Panc1 (cell line): ENCODE measurements around the gene WDR35. TPM values are rescaled to one million over a fixed set of nuclear protein-coding genes. Genes with fewer than 3 reads are reported as not detected.
A peak's percentile ranks its signal among the peaks of the same experiment; 100 is the strongest.

Experiments
- ATAC-seq: fragments of 200-7000 bp; cut with Tn5 transposase; 2 replicates; pipeline ENCODE4 v1.9.1; 2020; ENCODE audit warnings: mild to moderate bottlenecking, moderate library complexity
- BruUV-seq: library from RNA; stranded (reverse); fragments of 400-500 nt; replicated peaks from 2 replicates; lab custom pipeline; 2021; lab: Mats Ljungman, UMichigan
- CTCF ChIA-PET: fragments of 300-600 bp; sonication (Branson Sonifier 250); formaldehyde crosslinking; loops from one replicate; lab custom pipeline; 2022; ENCODE audit warnings: antibody characterized with exemption; lab: Charles Lee
- POLR2A ChIA-PET: fragments of 300-600 bp; sonication (Branson Sonifier 250); formaldehyde crosslinking; loops from one replicate; lab custom pipeline; 2022; ENCODE audit warnings: antibody characterized with exemption; lab: Charles Lee
- DNase-seq: peaks from one replicate; pipeline ENCODE4 v3.0.0-alpha.2; 2010; ENCODE audit warnings: low read depth, low spot score
- H3K27ac ChIP-seq: 2 replicates; pipeline ENCODE4 v1.5.1; 2011; ENCODE audit warnings: mild to moderate bottlenecking, low read length, inconsistent platforms
- H3K27me3 ChIP-seq: fragments of 200-500 bp; sonication (Bioruptor generic); 2 replicates; pipeline ENCODE4 v1.6.0; 2014; ENCODE audit warnings: low read length, inconsistent platforms; ENCODE audit not compliant: control insufficient read depth, insufficient read depth
- H3K36me3 ChIP-seq: fragments of 200-500 bp; sonication (Bioruptor generic); 2 replicates; pipeline ENCODE4 v1.5.1; 2014; ENCODE audit warnings: inconsistent platforms, mild to moderate bottlenecking, low read length, moderate library complexity; ENCODE audit not compliant: control insufficient read depth, insufficient read depth
- H3K4me1 ChIP-seq: 2 replicates; pipeline ENCODE4 v1.5.1; 2011; ENCODE audit warnings: inconsistent platforms, mild to moderate bottlenecking, low read length, moderate library complexity; ENCODE audit not compliant: control insufficient read depth, insufficient read depth
- H3K4me3 ChIP-seq, 2 experiments: 2 replicates each; pipeline ENCODE4 v1.5.1; 2011 to 2012; ENCODE audit warnings: low read depth in 2 of 2, low read length in 2 of 2, mild to moderate bottlenecking in 2 of 2, inconsistent platforms in 1 of 2, moderate library complexity in 1 of 2
- H3K9me3 ChIP-seq: fragments of 200-500 bp; sonication (Bioruptor generic); 2 replicates; pipeline ENCODE4 v1.5.1; 2014; ENCODE audit warnings: low read depth, mild to moderate bottlenecking, inconsistent platforms, low read length, moderate library complexity; ENCODE audit not compliant: control insufficient read depth, insufficient read depth
- POLR2AphosphoS5 ChIP-seq: IDR thresholded peaks from 2 replicates; pipeline ENCODE4 v1.6.1; 2012; ENCODE audit warnings: mild to moderate bottlenecking, low read depth, low read length, moderate library complexity
- REST ChIP-seq, 2 experiments: IDR thresholded peaks; 2 replicates each; pipeline ENCODE4 v1.6.1; 2011 to 2012; ENCODE audit warnings: low read depth in 2 of 2, control low read depth in 1 of 2, low read length in 1 of 2, mild to moderate bottlenecking in 1 of 2, moderate library complexity in 1 of 2; ENCODE audit not compliant: insufficient read depth in 1 of 2
- SIN3A ChIP-seq: IDR thresholded peaks from 2 replicates; pipeline ENCODE4 v1.6.1; 2012; ENCODE audit warnings: low read depth, mild to moderate bottlenecking, low read length, moderate library complexity, borderline replicate concordance; ENCODE audit not compliant: insufficient read depth
- TCF7L2 ChIP-seq: IDR thresholded peaks from 2 replicates; pipeline ENCODE4 v1.6.1; 2011; ENCODE audit warnings: mild to moderate bottlenecking, low read depth, low read length, inconsistent platforms
- in situ Hi-C: cut with HindIII; loops from 2 replicates; pipeline ENCODE4 v1.10.0; 2016; ENCODE audit warnings: low sequenced_read_pairs, low pct_unique_long_range_greater_than_20kb
- intact Hi-C: fragments of 100-400 bp; cut with micrococcal nuclease; formaldehyde crosslinking; loops from one replicate; pipeline ENCODE4 v1.10.0; 2022; ENCODE audit not compliant: unreplicated experiment
- total RNA-seq: library from RNA; stranded (reverse); gene quantifications from one replicate; pipeline ENCODE4 v1.2.1, GENCODE V29; 2021; ENCODE audit not compliant: unreplicated experiment
- TF ChIP-seq, protein P1 (sequence below): fragments of 450-650 bp; IDR thresholded peaks from 2 replicates; pipeline ENCODE4 v1.5.1; 2017; ENCODE audit warnings: mild to moderate bottlenecking

The WDR35 gene
- total RNA-seq, 1 experiment from 2014 or later = 13.8 TPM

DNA sequence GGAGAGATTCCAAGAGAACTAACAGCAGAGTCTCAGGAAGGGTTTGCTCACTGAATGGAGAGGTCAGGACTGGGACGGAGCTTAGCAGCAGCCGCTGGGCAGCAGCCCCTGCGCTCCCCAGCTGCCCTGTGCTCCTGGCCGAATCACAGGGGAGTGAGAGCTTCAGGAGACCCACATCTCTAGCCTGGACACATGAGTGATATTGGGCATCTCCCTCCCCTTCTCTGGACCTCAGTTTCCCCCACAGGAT is 22.1 kb upstream of the WDR35 start:
- peak overlapping the region; percentile 46 to 56 for H3K4me3 ChIP-seq
- BruUV-seq = no TSS peak
- intact Hi-C loops (no loop called here), in situ Hi-C loops (no loop called here)
- TF ChIP-seq, protein P1, sequence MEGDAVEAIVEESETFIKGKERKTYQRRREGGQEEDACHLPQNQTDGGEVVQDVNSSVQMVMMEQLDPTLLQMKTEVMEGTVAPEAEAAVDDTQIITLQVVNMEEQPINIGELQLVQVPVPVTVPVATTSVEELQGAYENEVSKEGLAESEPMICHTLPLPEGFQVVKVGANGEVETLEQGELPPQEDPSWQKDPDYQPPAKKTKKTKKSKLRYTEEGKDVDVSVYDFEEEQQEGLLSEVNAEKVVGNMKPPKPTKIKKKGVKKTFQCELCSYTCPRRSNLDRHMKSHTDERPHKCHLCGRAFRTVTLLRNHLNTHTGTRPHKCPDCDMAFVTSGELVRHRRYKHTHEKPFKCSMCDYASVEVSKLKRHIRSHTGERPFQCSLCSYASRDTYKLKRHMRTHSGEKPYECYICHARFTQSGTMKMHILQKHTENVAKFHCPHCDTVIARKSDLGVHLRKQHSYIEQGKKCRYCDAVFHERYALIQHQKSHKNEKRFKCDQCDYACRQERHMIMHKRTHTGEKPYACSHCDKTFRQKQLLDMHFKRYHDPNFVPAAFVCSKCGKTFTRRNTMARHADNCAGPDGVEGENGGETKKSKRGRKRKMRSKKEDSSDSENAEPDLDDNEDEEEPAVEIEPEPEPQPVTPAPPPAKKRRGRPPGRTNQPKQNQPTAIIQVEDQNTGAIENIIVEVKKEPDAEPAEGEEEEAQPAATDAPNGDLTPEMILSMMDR = no peak
- TF ChIP-seq POLR2AphosphoS5 (no peak), REST (IDR thresholded peaks at IDR 0.05; ENCODE audit: insufficient read depth in 1 of 2, low read depth in 2 of 2, low read length in 1 of 2) (no peak), TCF7L2 (no peak), SIN3A (no peak)
- ATAC-seq (peak; percentile 58), DNase-seq (no peak)
- ChIA-PET CTCF (interaction anchor here (0.9 kb wide), 1 partner anchor 56 kb away, joined by 3 read pairs; no protein-coding TSS in a partner anchor), POLR2A (no interaction called here)
- no peaks in the 10 kb centered on the region for H3K27me3 ChIP-seq
- H3K27ac ChIP-seq = no peak overlapping the region
- H3K36me3 ChIP-seq = no peaks in the 10 kb centered on the region
- no peaks in the 10 kb centered on the region for H3K9me3 ChIP-seq
- H3K4me1 ChIP-seq = no peaks in the 10 kb centered on the region

- no peak for DNase-seq
- POLR2A ChIA-PET = no interaction called here
- peak overlapping the region in 1 of 2 experiments; percentile 56; a peak in 2 of 4 replicates for H3K4me3 ChIP-seq
- no peaks in the 10 kb centered on the region for H3K4me1 ChIP-seq
- in situ Hi-C loops (no loop called here), intact Hi-C loops (no loop called here)
- TF ChIP-seq POLR2AphosphoS5 = no peak
- TF ChIP-seq, protein P1 = no peak
- TF ChIP-seq SIN3A = no peak
- TF ChIP-seq TCF7L2 = no peak
- TF ChIP-seq REST (IDR thresholded peaks at IDR 0.05; ENCODE audit: insufficient read depth in 1 of 2, low read depth in 2 of 2, low read length in 1 of 2) = no peak
- BruUV-seq = no TSS peak
- no peak for ATAC-seq
- H3K9me3 ChIP-seq = no peaks in the 10 kb centered on the region
- H3K27ac ChIP-seq = no peak overlapping the region
- CTCF ChIA-PET = interaction anchor here (0.9 kb wide), 1 partner anchor 55 kb away, joined by 3 read pairs; no protein-coding TSS in a partner anchor
- H3K27me3 ChIP-seq = no peaks in the 10 kb centered on the region
- H3K36me3 ChIP-seq = no peaks in the 10 kb centered on the region
These were observed 21.5 kb upstream of the WDR35 start for GRCh38 chr2:20011276-20012031.
